NCI-H510A (cell line): Measurements from ENCODE around the gene ABCB1.

Experiments used
- DNase-seq: peaks from one replicate; lab custom pipeline; 2025; lab: John Stamatoyannopoulos, UW

The ABCB1 gene

DNA sequence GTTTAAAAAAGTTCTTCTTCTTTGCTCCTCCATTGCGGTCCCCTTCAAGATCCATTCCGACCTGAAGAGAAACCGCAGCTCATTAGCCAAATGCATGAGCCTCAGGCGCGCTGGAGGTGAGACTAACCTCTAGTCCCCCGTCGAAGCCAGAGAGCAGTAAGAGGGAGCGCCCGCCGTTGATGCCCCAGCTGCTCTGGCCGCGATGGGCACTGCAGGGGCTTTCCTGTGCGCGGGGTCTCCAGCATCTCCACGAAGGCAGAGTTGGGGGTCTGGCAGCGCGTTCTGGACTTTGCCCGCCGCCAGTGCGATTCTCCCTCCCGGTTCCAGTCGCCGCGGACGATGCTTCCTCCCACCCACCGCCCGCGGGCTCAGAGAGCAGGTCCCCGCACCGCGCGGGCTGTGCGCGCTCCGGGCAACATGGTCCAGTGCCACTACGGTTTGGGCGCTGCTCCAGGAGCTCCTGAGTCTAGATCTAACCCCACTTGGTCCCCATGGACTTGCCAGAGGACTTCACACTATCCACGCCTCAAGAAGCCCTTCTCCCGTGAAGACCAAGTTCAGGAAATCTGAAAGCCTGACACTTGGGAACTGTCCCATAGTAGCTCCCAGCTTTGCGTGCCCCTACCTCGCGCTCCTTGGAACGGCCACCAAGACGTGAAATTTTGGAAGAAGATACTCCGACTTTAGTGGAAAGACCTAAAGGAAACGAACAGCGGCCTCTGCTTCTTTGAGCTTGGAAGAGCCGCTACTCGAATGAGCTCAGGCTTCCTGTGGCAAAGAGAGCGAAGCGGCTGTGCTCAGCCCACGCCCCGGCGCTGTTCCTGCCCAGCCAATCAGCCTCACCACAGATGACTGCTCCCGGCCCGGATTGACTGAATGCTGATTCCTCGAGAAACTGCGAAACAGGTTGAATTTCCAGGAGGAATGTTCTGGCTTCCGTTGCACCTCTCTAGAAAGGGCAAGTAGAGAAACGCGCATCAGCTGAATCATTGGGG lies at the start of gene ABCB1:
TSS of gene ABCB1 (minus strand) at position 755 of the 995 bp plus-strand sequence. CDS start at position 55, 700 bp downstream.
- DNase-seq, result peak; percentile 14

DNA sequence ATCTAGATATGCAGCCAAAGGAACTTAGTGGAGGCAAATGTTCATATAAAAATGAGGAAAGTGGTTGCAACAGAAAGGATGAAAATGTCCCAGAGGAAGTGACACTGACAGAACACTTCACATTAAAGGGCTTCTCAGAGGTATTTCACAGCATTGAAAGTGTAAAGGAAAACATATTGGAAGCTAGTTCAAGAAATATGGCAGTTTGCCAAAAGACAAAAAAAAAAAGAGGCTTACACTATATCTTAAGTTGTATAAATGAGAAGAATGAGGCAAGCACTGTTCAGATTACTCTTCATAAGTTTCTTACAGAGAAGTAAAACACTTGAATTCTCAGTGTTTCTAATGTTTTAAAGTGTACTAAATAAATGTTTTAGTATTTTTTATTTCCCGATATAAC lies 47.6 kb upstream of the ABCB1 start:
- DNase-seq, result no peak

DNA sequence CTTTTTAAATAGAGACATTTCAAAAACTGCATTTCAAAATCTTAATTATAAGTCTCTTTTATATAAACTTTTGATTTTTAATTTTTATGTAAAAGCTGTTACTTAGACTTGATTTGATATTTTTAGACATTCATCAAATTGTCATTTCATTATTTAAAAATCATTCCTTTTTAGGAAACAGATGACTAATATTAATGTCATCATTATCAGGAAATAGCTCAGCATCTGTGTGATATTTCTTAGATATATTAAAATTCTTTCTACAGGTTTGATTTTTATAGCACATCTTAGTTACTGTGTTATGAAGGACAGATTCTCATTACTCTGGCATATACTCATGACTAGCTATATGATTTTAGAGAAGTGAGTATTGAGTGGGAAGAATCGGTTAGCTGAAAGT lies 44.8 kb upstream of the ABCB1 start:
- no peak for DNase-seq

DNA sequence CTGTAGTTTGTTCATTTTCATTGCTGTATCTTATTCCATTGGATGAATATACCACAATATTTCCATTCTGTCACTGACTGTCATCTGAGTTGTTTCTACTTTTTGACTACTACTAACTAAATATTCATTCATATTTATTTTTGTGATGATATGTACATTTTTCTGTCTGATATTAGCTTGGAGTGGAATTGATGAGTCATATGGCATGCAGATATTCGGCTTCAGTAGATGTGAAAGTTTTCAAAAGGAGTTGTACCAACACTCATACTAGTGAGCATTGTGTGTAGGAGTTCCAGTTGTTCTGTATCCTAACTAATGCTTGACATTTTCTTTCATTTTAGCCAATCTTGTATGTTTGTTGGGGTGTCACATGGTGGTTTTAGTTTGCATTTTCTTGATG lies 35.2 kb upstream of the ABCB1 start:
- DNase-seq, result no peak

DNA sequence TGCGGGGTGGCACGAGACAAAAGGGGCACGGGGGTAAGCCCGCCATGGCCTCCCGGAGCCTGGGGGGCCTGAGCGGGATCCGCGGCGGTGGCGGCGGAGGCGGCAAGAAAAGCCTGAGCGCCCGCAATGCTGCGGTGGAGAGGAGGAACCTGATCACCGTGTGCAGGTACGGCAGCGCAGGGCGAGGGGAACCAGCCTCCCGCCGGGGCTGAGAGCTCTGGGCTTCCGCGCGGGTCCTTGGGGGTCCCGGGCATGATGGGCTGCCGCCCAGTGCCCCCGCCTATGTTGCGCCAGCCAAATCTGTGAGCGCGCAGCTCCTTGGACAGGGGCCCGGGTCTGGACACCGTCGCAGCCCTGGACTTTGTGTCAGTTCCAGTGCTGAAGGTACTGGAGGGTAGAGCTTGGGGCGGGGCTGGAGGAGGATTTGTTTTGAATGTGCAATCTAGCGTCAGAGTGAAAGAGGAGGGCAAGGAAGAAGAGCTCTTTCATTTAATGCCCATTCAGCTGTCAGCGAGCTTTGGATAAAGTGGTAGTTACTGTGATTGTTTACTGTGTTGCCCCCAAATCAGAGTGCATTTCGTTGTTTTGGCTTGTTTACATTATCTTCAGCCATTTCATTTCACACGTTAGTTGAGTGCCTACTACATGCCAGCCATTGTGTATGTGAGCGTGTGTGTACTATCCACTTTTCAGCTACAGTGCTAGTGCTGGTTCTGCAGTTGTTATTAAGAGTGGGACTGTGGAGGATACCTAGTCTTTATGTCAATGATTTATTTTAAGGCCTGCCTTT lies 28.3 kb upstream of the ABCB1 start:
- DNase-seq, result peak; percentile 10

DNA sequence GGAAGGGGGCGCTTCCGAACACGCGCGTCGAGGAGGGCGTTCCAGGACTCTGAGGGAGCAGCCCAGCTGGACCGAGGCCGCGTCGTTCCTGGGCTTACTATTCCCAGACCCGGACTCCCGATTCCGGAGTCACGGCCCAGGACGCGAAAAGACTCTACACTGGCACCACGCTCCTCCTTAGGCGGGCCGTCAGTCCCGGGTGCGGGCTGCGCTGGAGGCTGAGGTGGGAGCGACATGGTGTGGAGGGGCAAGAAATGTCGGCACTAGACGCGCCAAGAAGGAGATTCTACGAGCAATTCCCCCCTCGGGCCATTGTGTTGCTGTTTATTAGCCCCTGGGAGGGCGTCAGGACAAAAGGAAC lies 26.9 kb upstream of the ABCB1 start:
- DNase-seq, result no peak

DNA sequence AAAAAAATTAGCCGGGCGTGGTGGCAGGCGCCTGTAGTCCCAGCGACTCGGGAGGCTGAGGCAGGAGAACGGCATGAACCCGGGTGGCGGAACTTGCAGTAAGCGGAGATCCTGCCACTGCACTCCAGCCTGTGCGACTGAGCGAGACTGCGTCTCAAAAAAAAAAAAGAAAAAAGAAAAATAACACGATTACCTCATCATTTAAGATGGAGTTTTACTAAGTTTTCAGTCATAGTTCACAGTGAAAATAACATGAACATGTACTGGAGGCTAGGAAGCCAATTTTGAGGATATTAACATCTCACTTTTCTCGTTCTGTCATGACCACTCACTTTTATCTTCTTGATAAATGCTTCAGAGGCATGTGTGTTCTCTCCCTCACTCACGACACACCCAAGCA lies 24.4 kb upstream of the ABCB1 start:
- no peak for DNase-seq

DNA sequence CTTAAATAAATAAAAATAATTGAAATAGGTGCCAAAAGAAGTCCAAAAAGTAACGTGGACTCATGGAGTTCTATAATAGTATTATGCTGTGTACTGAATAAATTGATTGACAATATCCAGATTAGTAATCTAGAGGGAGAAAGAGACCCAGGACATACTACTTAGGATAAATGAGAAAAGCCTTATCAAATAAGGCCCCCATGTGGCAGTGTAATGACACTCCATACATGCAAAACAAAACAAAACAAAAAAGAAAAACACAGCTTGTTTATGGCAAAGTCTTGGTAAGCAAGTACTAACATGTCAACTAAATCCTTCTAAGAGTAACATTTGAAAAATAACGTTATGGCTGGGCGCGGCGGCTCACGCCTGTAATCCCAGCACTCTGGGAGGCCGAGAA lies 23.9 kb upstream of the ABCB1 start:
- no peak for DNase-seq

DNA sequence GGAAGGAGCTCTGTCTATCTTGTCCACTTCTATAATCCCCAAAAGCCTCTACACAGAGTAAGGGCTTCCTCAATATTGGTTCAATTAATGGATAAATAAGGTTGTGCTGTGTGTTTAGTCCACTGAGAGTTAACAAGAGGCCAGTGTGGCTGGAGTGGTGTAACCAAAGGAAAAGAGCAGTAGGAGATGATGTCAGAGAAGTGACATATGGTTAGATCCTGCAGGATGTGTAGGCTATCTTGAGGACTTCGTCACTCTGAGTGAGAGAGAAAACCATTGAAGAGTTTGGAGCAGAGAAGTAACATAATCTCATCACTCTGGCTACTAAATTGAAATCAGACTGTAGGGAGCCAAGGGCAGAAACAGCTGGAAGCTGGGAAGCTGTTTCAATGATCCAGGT lies 14.5 kb upstream of the ABCB1 start:
- DNase-seq, result no peak

DNA sequence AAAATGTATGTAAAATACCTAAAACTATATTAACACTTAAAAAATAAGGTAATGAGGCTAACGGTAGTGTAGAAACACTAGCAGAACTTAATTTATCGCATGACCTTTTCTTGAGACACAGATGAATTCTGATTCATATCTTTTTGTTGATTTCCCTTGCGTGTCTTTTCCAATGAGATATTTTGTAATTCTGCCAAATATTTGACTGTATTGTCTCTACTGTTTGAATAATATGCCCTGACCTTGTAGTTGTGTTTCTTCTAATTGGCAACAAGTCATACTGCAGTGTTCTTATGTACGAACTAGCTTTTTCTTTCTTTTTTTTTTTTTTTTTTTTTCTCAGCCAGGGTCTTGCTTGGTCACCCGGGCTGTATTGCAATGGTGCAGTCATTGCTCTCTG lies 9.2 kb upstream of the ABCB1 start:
- DNase-seq, result no peak

DNA sequence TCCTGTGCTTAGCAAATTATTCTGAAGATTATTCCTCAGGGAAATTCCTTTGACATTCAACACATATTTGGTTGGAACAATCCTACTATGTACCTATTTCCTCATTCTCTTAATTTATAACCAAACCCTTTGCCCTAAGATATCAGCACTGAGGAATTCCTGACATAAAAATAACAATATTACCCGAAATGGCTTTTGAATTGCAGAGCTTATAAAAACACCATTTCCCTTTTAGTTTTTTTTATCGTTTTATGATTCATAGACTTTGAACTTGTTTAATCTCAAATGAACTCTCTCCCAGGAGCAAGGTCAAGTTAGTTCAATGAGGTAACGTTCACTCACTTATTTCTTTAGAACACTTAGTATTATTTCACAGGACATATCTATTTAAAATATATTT lies 7.7 kb upstream of the ABCB1 start:
- no peak for DNase-seq

DNA sequence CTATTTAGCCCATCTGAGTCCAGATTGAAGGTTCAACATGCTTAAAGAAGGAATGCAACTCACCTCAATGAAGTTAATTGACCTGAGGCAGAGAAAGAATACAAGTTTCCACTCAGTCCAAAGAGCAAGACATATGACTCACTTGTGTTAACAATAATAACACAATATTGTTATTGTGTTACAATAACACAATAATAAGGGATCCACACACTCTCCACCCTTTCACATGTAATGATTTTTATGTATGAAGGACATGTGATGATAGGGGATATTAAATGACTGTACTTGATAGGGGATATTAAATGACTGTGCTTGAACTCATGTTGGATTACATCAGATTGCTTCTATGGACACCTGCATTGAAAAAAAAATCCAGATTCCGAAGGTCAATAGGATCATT lies 3.6 kb upstream of the ABCB1 start:
- DNase-seq, result no peak

DNA sequence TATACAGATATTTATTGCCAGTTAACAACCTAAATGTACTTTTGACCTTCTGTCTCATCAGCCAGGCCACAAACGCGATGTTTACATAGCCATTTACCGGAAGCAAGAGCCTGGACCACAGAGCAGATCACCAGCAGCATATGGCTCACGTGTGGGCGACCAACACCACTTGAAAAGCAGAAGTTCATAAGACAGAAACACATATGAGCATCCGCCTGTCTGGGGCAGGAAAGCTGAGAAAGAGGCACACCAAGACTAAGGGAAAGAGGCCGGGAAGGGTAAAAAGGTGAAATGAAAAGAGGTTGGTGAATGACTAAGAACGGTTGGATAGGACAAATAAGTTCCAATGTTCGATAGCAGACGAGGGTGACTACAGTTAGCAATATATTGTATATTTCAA lies 1.3 kb downstream of the ABCB1 start:
- peak; percentile 3 for DNase-seq

DNA sequence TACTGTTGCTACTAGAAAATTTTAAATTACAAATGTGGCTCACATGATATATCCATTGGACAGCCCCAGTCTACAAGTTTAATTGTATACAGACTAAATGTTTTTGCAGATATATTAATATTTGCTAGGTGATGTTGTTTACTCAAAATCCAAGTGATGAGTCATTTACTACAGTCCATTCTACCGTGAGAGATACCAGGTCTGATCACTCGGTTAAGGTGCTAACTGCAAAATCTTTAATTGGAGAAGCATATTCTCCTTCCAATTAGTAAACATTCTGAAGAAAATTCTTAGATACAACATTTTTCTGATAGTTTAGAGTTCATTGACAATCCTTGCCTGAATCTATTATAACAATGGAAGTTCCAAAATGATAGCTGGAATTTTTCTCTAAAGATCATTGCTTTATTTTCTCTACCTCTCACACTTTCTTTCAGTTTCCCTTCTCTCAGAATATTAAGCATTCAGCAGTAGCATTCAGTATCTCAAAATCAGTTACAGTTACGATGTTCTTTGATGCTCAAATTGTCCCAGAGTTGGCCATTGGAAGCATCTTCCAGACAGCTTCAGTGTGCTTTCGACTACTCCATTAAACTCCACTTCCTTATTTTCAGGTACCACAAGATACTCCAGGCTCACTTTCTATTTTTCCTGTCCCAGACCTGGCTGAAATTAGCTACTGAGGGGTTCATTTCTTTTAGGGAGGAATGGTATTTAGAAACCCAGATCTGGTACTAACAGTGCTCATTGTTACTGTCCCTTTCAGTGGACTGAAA lies 2.3 kb downstream of the ABCB1 start:
- no peak for DNase-seq

DNA sequence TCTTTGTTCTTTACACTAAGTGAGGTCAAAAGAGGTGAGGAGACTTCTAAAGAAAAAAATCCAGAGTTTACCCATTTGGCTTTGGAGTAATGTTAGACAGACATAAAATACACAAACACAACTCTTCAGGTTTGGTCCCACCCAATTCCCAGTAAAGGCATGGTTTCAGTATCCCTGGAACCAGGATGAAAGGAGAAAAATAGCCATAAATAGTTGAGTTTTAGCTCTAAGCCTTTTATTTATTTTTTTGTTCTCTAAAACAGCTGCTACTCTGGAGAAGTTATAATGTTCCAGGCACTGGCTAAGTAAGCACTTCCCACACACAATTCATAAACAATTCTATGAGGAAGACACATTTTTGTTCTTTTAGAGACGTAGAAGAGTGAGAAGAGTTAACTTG lies 4.0 kb downstream of the ABCB1 start:
- DNase-seq, result no peak

DNA sequence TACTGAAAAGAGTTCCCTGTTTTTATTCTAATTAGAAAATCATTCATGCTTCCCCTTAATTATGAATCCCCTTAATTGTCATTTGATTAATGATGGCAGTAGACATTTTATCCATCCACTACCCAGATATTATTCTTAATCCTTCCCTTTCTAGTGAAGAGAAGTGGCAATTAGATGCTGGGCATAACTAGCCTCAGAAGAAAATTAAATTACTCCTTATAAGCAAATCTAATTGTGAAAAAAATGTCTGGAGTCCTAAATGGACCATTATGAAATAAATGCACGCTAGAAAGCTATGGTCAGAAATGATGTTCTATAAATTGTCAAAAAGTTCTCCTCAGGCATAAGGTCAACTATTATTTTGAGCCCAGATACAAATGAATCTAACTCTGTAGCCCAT lies 4.5 kb downstream of the ABCB1 start:
- no peak for DNase-seq

DNA sequence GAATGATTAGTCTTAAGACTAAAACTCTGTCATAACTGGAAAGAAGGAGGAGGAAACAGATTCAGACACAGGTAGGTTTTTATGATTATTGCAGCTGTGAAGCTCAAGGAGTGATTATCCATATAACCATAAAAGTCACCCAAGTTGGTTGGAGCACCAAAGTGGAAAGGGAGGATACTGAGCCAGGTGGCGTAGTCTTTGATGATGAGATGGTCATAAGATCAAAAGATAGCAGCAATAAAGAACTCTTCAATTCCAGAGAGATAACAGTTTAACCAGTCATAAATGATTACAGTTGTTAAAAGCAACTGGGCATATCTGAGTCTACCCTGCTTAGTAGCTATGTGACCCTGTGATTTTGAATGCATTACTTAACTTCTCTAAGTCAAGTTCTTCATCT lies 8.4 kb downstream of the ABCB1 start:
- no peak for DNase-seq

DNA sequence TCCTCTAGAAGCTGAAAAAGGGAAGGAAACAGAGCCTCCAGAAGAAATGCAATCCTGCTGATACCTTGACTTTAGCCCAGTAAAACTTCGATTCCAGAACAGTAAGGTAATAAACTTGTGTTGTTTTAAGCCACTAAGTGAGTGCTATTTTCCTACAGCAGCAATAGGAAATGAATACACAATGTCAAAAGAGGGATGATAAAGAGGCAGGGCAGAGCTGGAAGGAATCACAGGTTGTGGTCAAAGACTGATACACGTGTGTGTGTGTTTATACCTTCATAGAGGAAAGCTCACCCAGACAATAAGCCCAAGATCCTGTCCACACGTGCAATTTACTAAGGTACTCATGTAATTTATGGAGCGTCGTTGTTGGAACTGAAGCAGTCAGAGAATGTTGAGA lies 9.5 kb downstream of the ABCB1 start:
- DNase-seq, result no peak

DNA sequence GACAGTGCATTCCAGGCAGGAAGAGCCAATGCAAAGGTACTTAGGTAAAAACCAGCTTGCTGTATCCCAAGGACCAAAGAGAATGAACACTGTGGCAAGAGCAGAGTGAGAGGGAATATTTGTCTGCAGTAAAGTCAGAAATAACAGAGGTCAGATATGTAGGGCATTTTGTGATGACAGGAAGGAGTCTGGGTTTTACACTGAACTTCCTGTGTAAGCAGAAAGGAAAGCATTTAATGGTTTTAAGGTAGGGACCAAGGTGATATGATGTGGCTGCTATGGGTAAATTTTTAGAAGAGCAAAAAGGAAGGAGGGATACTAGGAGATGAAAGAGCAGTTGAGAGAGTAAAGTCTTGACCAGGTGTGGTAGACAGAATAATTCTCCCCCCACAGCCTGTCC lies 10.1 kb downstream of the ABCB1 start:
- no peak for DNase-seq

DNA sequence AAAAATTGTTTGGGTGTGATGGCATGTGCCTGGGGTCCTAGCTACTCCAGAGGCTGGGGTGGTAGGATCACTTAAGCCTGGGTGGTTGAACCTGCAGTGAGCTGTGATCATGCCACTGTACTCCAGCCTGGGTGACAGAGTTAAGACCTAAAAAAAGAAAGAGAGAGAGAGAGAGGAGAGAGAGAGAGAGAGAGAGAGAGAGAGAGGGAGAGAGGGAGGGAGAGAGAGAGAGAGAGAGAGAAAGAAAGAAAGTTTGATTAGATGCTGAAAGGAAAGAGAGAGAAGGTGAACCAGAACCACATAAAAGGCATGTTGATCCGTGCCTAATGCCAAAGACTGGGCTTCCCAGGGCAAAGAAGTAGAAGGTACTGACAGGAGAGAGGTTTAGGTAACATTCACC lies 11.1 kb downstream of the ABCB1 start:
- DNase-seq, result no peak

DNA sequence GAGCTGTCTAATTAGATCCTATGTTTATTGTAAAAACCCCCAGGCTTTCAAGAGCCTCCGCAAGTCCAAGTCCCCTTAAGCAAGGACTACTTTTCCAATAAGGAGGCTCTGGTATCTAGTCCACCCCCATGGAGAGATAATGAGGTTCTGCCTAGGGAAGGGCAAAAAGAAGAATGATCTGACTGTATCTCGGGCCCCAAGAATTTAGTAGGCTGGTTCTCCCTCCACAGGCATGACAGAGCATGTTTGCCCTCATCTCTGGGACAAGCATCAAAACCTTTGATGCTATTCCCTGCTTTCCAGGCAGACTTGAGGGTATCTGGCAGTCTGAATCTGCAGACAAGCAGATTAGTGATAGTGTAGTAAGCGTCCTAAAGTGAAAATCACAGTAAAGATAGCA lies 19.0 kb downstream of the ABCB1 start:
- DNase-seq, result no peak

DNA sequence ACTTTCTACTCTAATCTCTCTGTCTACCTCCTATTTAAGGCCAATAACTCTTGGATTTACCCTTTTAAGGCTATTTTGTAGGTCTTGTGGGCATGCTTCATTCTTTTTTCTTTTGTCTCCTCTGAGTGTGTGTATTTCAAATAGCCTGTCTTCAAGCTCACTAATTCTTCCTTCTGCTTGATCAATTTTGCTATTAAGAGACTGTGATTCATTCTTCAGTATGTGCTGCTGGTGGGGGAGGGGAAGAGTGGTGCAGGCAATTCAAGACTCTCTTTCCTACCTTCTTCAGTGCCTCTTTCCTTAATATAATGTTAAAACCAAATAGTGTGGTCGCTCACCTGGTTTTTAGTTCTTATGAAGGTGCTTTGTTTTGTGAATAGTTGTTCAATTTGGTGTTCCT lies 20.0 kb downstream of the ABCB1 start:
- DNase-seq, result no peak

DNA sequence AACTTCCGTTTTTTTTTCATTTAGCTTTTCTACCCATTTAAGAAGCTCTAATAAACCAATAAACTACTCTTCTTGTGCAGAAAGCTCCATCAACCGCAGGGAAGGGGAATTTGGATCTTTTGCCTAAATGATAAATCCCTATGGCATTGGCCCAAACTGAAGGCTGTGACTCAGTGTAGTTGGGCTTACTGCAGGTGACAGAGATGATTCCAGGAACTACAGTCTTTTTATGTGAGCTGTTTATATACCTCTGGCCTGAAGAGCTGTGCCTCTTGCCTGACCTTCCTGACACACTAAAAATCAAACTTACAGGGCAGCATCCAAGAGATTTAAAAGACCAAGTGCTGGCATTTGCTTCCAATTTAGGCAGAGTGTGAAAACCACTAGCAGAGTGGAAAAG lies 25.2 kb downstream of the ABCB1 start:
- no peak for DNase-seq
